Measurements from ENCODE around the gene PDZD2. TPM values are rescaled to one million over a fixed set of nuclear protein-coding genes. Genes with fewer than 3 reads are reported as not detected.
A peak's percentile ranks its signal among the peaks of the same experiment; 100 is the strongest.

Gene PDZD2
- total RNA-seq, 1 experiment from 2014 or later = 0.37 TPM

DNA sequence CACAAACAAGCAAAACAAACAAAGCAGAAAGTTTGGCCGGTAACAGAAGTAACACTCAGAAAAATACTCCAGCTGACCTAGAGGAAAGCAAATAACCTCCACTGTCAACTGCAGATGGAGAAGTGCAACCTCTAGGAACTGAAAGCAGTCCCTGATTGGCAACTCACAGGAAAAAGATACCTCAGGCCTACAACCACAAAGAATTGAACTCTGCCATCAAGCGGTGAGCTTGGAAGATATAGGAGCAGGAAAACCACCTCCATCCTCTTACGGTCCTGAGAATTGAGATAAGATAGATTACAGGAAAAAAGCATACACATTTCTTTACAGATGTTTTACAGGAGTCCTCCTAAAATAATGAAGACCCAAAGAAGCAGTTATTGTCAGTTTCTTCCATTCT is 184.5 kb downstream of the PDZD2 start:
- Histone ChIP-seq H3K9ac (ENCODE audit: low read length) (no peak overlapping the region), H4K20me1 (ENCODE audit: insufficient read depth) (no peaks in the 10 kb centered on the region), H3K27me3 (ENCODE audit: insufficient read depth, low read length) (no peaks in the 10 kb centered on the region), H3K4me1 (ENCODE audit: control insufficient read depth in 1 of 2, insufficient read depth in 2 of 2, low read length in 2 of 2) (no peaks in the 10 kb centered on the region), H3K4me3 (replicated peaks in 1 of 2; ENCODE audit: low read depth in 1 of 2, low read length in 2 of 2) (no peak overlapping the region), H3K9me2 (ENCODE audit: insufficient read depth) (no peaks in the 10 kb centered on the region), H2AFZ (ENCODE audit: low read depth, low read length, poor library complexity, severe bottlenecking) (no peak overlapping the region), H3K27ac (ENCODE audit: low read depth, low read length) (no peak overlapping the region), H3K79me2 (ENCODE audit: insufficient read depth, low read length) (no peaks in the 10 kb centered on the region), H3K4me2 (ENCODE audit: low read length) (no peak overlapping the region), H3K9me3 (ENCODE audit: control insufficient read depth in 1 of 2, insufficient read depth in 1 of 2, low read depth in 1 of 2, low read length in 2 of 2) (no peaks in the 10 kb centered on the region), H3K36me3 (ENCODE audit: control insufficient read depth in 1 of 2, insufficient read depth in 2 of 2, low read length in 2 of 2) (no peaks in the 10 kb centered on the region)
- POLR2A ChIA-PET = no interaction called here
- intact Hi-C loops (cut with micrococcal nuclease) = loop anchor here (10.0 kb wide), 1 partner anchor 791 kb away; no protein-coding TSS in a partner anchor
- CTCF ChIA-PET = interaction anchor here (1.2 to 5.1 kb wide), 4 partner anchors 12 to 282 kb away, joined by 3 to 51 read pairs (median 26); no protein-coding TSS in a partner anchor
- ATAC-seq (no peak), DNase-seq (ENCODE audit: low read depth, low spot score) (no peak)
- no TSS peak for BruUV-seq (replicated peaks)
- RAD21 ChIA-PET (ENCODE audit: low non-redundant PET in 1 of 2, low total read pairs in 2 of 2, uncharacterized antibody in 2 of 2, unreplicated experiment in 2 of 2) = interaction anchor here (0.7 to 1.0 kb wide), 2 partner anchors 254 to 270 kb away, joined by 3 to 5 read pairs; no protein-coding TSS in a partner anchor
- TF ChIP-seq EZH2phosphoT487 (IDR thresholded peaks at IDR 0.05; ENCODE audit: borderline replicate concordance) (no peak), RAD21 (IDR thresholded peaks at IDR 0.05; ENCODE audit: low read depth) (peak; percentile 30)

- BruUV-seq (replicated peaks) = no TSS peak
- peak overlapping the region; percentile 66 for H2AFZ ChIP-seq (ENCODE audit: low read depth, low read length, poor library complexity, severe bottlenecking)
- intact Hi-C loops (cut with micrococcal nuclease) = loop anchor here (1.0 to 10.0 kb wide), 4 partner anchors 251 to 790 kb away; no protein-coding TSS in a partner anchor
- ATAC-seq (peak; percentile 50), DNase-seq (ENCODE audit: low read depth, low spot score) (no peak)
- no peak overlapping the region for H3K4me3 ChIP-seq (replicated peaks in 1 of 2; ENCODE audit: low read depth in 1 of 2, low read length in 2 of 2)
- no peak overlapping the region for H3K9ac ChIP-seq (ENCODE audit: low read length)
- H3K36me3 ChIP-seq (ENCODE audit: control insufficient read depth in 1 of 2, insufficient read depth in 2 of 2, low read length in 2 of 2) = no peaks in the 10 kb centered on the region
- no peaks in the 10 kb centered on the region for H4K20me1 ChIP-seq (ENCODE audit: insufficient read depth)
- no peaks in the 10 kb centered on the region for H3K4me1 ChIP-seq (ENCODE audit: control insufficient read depth in 1 of 2, insufficient read depth in 2 of 2, low read length in 2 of 2)
- RAD21 ChIA-PET (ENCODE audit: low non-redundant PET in 1 of 2, low total read pairs in 2 of 2, uncharacterized antibody in 2 of 2, unreplicated experiment in 2 of 2) = interaction anchor here (0.6 to 1.4 kb wide), 4 partner anchors 252 to 268 kb away, joined by 4 to 5 read pairs (median 4); no protein-coding TSS in a partner anchor
- H3K9me3 ChIP-seq (ENCODE audit: control insufficient read depth in 1 of 2, insufficient read depth in 1 of 2, low read depth in 1 of 2, low read length in 2 of 2) = no peaks in the 10 kb centered on the region
- H3K79me2 ChIP-seq (ENCODE audit: insufficient read depth, low read length) = no peaks in the 10 kb centered on the region
- CTCF ChIA-PET = interaction anchor here (0.9 to 5.1 kb wide), 14 partner anchors 11 to 765 kb away, joined by 3 to 51 read pairs (median 3); no protein-coding TSS in a partner anchor
- POLR2A ChIA-PET = interaction anchor here (0.6 kb wide), 1 partner anchor 290 kb away, joined by 4 read pairs; no protein-coding TSS in a partner anchor
- H3K27ac ChIP-seq (ENCODE audit: low read depth, low read length) = no peak overlapping the region
- H3K27me3 ChIP-seq (ENCODE audit: insufficient read depth, low read length) = no peaks in the 10 kb centered on the region
- H3K9me2 ChIP-seq (ENCODE audit: insufficient read depth) = no peaks in the 10 kb centered on the region
- H3K4me2 ChIP-seq (ENCODE audit: low read length) = no peak overlapping the region
- TF ChIP-seq, protein P1, sequence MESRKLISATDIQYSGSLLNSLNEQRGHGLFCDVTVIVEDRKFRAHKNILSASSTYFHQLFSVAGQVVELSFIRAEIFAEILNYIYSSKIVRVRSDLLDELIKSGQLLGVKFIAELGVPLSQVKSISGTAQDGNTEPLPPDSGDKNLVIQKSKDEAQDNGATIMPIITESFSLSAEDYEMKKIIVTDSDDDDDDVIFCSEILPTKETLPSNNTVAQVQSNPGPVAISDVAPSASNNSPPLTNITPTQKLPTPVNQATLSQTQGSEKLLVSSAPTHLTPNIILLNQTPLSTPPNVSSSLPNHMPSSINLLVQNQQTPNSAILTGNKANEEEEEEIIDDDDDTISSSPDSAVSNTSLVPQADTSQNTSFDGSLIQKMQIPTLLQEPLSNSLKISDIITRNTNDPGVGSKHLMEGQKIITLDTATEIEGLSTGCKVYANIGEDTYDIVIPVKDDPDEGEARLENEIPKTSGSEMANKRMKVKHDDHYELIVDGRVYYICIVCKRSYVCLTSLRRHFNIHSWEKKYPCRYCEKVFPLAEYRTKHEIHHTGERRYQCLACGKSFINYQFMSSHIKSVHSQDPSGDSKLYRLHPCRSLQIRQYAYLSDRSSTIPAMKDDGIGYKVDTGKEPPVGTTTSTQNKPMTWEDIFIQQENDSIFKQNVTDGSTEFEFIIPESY (IDR thresholded peaks at IDR 0.05; ENCODE audit: extremely low read depth, insufficient replicate concordance, low read length) = no peak
- TF ChIP-seq CEBPB (IDR thresholded peaks at IDR 0.05; ENCODE audit: low read depth) (no peak), SP1 (IDR thresholded peaks at IDR 0.05; ENCODE audit: low read depth) (no peak), CBX3 (IDR thresholded peaks at IDR 0.05; ENCODE audit: low read depth) (no peak), RAD21 (IDR thresholded peaks at IDR 0.05; ENCODE audit: low read depth) (no peak), TCF7L2 (IDR thresholded peaks at IDR 0.05; ENCODE audit: borderline replicate concordance, extremely low read depth, insufficient read depth, insufficient read length) (no peak), ZNF274 (IDR thresholded peaks at IDR 0.05; ENCODE audit: low read depth, low read length) (no peak), SIN3A (IDR thresholded peaks at IDR 0.05; ENCODE audit: low read depth) (no peak), ELF1 (IDR thresholded peaks at IDR 0.05; ENCODE audit: borderline replicate concordance, low read depth) (no peak)
- TF ChIP-seq, protein P2, sequence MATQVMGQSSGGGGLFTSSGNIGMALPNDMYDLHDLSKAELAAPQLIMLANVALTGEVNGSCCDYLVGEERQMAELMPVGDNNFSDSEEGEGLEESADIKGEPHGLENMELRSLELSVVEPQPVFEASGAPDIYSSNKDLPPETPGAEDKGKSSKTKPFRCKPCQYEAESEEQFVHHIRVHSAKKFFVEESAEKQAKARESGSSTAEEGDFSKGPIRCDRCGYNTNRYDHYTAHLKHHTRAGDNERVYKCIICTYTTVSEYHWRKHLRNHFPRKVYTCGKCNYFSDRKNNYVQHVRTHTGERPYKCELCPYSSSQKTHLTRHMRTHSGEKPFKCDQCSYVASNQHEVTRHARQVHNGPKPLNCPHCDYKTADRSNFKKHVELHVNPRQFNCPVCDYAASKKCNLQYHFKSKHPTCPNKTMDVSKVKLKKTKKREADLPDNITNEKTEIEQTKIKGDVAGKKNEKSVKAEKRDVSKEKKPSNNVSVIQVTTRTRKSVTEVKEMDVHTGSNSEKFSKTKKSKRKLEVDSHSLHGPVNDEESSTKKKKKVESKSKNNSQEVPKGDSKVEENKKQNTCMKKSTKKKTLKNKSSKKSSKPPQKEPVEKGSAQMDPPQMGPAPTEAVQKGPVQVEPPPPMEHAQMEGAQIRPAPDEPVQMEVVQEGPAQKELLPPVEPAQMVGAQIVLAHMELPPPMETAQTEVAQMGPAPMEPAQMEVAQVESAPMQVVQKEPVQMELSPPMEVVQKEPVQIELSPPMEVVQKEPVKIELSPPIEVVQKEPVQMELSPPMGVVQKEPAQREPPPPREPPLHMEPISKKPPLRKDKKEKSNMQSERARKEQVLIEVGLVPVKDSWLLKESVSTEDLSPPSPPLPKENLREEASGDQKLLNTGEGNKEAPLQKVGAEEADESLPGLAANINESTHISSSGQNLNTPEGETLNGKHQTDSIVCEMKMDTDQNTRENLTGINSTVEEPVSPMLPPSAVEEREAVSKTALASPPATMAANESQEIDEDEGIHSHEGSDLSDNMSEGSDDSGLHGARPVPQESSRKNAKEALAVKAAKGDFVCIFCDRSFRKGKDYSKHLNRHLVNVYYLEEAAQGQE (IDR thresholded peaks at IDR 0.05; ENCODE audit: low read depth) = no peak
Observed at GRCh38 chr5:31824869-31825517, 186.1 kb downstream of the PDZD2 start.
